Tibial nerve (tissue), 3 donors: ENCODE data around the gene CTSA.

ENCODE experiments used
- CTCF ChIP-seq, 5 experiments: fragments of 200-600 bp in 3 of 5; fragments of 450-650 bp in 2 of 5; sonication (generic) in 3 of 5; IDR thresholded peaks; one replicate each; pipeline ENCODE4 v1.5.1; 2016 to 2019; ENCODE audit warnings: antibody characterized with exemption in 5 of 5, mild to moderate bottlenecking in 3 of 5, moderate library complexity in 2 of 5
- POLR2A ChIP-seq, 2 donors: fragments of 450-650 bp; IDR thresholded peaks; one replicate each; pipeline ENCODE4 v1.6.1; 2017; ENCODE audit warnings: antibody characterized with exemption in 2 of 2, mild to moderate bottlenecking in 2 of 2, moderate library complexity in 2 of 2

GRCh38 chr20:45904583-45905504, 13.7 kb downstream of the CTSA start:
- TF ChIP-seq CTCF (IDR thresholded peaks at IDR 0.05), result no peak
- no peak for TF ChIP-seq POLR2A (IDR thresholded peaks at IDR 0.05)
